DND-41 (cell line): ENCODE results near the gene C1orf216.

Experiments used
- EZH2 ChIP-seq: IDR thresholded peaks from 3 replicates; pipeline ENCODE4 v1.6.1; 2012; ENCODE audit warnings: borderline replicate concordance, low read depth, mild to moderate bottlenecking, moderate library complexity, low read length, inconsistent platforms; ENCODE audit not compliant: severe bottlenecking
- TF ChIP-seq, protein P1 (sequence below): IDR thresholded peaks from 2 replicates; pipeline ENCODE4 v1.5.1; 2012; ENCODE audit warnings: borderline replicate concordance, low read length, moderate library complexity, mild to moderate bottlenecking; ENCODE audit not compliant: poor library complexity, severe bottlenecking; ENCODE audit errors: extremely low read depth

DNA sequence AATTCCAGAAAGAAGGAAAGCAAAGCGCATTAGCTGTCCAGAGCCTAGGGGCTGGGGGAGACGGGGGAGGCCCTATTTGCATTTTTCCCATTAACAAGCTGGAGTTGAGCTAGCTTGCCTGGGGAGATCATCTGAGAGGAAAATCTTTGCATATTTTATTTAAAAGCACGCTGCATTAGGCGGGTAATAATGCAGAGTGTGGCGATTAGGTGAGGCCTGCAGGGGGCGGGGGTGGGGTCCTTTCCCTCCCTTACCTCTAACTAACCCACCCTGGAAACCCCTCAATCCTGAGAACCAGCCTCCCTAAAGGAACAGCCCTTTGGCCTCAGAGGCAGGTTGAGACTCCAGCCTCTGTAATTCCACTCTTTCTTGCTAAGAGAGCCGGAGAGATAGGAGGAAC, 16.2 kb downstream of the C1orf216 start:
- TF ChIP-seq, protein P1, sequence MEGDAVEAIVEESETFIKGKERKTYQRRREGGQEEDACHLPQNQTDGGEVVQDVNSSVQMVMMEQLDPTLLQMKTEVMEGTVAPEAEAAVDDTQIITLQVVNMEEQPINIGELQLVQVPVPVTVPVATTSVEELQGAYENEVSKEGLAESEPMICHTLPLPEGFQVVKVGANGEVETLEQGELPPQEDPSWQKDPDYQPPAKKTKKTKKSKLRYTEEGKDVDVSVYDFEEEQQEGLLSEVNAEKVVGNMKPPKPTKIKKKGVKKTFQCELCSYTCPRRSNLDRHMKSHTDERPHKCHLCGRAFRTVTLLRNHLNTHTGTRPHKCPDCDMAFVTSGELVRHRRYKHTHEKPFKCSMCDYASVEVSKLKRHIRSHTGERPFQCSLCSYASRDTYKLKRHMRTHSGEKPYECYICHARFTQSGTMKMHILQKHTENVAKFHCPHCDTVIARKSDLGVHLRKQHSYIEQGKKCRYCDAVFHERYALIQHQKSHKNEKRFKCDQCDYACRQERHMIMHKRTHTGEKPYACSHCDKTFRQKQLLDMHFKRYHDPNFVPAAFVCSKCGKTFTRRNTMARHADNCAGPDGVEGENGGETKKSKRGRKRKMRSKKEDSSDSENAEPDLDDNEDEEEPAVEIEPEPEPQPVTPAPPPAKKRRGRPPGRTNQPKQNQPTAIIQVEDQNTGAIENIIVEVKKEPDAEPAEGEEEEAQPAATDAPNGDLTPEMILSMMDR, result no peak
- TF ChIP-seq EZH2, result no peak
